Measurements from ENCODE around the gene ERRFI1.

DNA sequence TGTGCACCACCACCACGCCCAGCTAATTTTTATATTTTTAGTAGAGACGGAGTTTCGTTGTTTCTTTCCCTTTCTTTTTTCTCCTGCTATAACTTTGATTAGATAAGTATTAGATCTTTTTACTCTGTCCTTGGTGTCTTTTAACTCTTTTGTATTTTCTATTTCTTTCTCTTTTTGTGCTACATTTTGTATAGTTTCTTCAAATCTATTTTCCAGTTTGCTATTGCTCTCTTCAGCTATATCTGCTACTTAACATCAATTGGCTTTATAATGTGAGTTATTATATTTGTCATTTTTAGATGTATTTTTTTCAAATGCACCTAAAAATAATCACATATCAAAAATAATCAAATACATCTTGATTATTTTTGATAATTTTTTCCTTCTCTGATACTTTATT, 16.0 kb upstream of the ERRFI1 start:
- TF ChIP-seq EP300 (IDR thresholded peaks at IDR 0.05; ENCODE audit: borderline replicate concordance) (no peak), EGR1 (IDR thresholded peaks at IDR 0.05) (no peak), CREB1 (IDR thresholded peaks at IDR 0.05; ENCODE audit: low read depth) (no peak), TAF1 (IDR thresholded peaks at IDR 0.05; ENCODE audit: low read depth) (no peak), YY1 (IDR thresholded peaks at IDR 0.05; ENCODE audit: low read depth) (no peak), CEBPB (IDR thresholded peaks at IDR 0.05) (no peak)
- TF ChIP-seq, protein P1, sequence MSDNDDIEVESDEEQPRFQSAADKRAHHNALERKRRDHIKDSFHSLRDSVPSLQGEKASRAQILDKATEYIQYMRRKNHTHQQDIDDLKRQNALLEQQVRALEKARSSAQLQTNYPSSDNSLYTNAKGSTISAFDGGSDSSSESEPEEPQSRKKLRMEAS (IDR thresholded peaks at IDR 0.05) = no peak
- TF ChIP-seq, protein P2, sequence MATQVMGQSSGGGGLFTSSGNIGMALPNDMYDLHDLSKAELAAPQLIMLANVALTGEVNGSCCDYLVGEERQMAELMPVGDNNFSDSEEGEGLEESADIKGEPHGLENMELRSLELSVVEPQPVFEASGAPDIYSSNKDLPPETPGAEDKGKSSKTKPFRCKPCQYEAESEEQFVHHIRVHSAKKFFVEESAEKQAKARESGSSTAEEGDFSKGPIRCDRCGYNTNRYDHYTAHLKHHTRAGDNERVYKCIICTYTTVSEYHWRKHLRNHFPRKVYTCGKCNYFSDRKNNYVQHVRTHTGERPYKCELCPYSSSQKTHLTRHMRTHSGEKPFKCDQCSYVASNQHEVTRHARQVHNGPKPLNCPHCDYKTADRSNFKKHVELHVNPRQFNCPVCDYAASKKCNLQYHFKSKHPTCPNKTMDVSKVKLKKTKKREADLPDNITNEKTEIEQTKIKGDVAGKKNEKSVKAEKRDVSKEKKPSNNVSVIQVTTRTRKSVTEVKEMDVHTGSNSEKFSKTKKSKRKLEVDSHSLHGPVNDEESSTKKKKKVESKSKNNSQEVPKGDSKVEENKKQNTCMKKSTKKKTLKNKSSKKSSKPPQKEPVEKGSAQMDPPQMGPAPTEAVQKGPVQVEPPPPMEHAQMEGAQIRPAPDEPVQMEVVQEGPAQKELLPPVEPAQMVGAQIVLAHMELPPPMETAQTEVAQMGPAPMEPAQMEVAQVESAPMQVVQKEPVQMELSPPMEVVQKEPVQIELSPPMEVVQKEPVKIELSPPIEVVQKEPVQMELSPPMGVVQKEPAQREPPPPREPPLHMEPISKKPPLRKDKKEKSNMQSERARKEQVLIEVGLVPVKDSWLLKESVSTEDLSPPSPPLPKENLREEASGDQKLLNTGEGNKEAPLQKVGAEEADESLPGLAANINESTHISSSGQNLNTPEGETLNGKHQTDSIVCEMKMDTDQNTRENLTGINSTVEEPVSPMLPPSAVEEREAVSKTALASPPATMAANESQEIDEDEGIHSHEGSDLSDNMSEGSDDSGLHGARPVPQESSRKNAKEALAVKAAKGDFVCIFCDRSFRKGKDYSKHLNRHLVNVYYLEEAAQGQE (IDR thresholded peaks at IDR 0.05; ENCODE audit: low read depth) = no peak

Data from Ishikawa (cell line).